ENCODE data around the gene SCN5A.

GRCh38 chr3:38583688-38584087, 65.8 kb downstream of the SCN5A start:
- TF ChIP-seq, protein P1, sequence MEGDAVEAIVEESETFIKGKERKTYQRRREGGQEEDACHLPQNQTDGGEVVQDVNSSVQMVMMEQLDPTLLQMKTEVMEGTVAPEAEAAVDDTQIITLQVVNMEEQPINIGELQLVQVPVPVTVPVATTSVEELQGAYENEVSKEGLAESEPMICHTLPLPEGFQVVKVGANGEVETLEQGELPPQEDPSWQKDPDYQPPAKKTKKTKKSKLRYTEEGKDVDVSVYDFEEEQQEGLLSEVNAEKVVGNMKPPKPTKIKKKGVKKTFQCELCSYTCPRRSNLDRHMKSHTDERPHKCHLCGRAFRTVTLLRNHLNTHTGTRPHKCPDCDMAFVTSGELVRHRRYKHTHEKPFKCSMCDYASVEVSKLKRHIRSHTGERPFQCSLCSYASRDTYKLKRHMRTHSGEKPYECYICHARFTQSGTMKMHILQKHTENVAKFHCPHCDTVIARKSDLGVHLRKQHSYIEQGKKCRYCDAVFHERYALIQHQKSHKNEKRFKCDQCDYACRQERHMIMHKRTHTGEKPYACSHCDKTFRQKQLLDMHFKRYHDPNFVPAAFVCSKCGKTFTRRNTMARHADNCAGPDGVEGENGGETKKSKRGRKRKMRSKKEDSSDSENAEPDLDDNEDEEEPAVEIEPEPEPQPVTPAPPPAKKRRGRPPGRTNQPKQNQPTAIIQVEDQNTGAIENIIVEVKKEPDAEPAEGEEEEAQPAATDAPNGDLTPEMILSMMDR (conservative IDR thresholded peaks at IDR 0.05; ENCODE audit: low read depth, low read length): no peak
- no peak for TF ChIP-seq EZH2 (IDR thresholded peaks at IDR 0.05; ENCODE audit: borderline replicate concordance, low read depth, low read length, poor library complexity, severe bottlenecking)

Data from A673 (cell line).